SW480 (cell line): ENCODE results near the gene MICAL3.

Experiments used
- DNase-seq: peaks from one replicate; pipeline ENCODE4 v3.0.0-alpha.2; 2016; ENCODE audit warnings: low spot score

Gene MICAL3

GRCh38 chr22:17930455-17931313 lies 93.7 kb downstream of the MICAL3 start:
- no peak for DNase-seq

GRCh38 chr22:17929909-17930308 lies 94.5 kb downstream of the MICAL3 start:
- no peak for DNase-seq

GRCh38 chr22:17928391-17928790 lies 96.0 kb downstream of the MICAL3 start:
- no peak for DNase-seq

GRCh38 chr22:17927062-17927461 lies 97.3 kb downstream of the MICAL3 start:
- no peak for DNase-seq

GRCh38 chr22:17926516-17926915 lies 97.8 kb downstream of the MICAL3 start:
- DNase-seq: no peak

- DNase-seq: no peak
Observed at GRCh38 chr22:17925431-17925841, 98.9 kb downstream of the MICAL3 start.

GRCh38 chr22:17924735-17925364 lies 99.5 kb downstream of the MICAL3 start:
- peak; percentile 34 for DNase-seq

- no peak for DNase-seq
Observed at GRCh38 chr22:17924076-17924475, 100.3 kb downstream of the MICAL3 start.

- no peak for DNase-seq
Observed at GRCh38 chr22:17922925-17923903, 101.1 kb downstream of the MICAL3 start.

- DNase-seq: no peak
Observed at GRCh38 chr22:17921871-17922821, 102.2 kb downstream of the MICAL3 start.

GRCh38 chr22:17920992-17921650 lies 103.2 kb downstream of the MICAL3 start:
- no peak for DNase-seq

- peak; percentile 55 for DNase-seq
Observed at GRCh38 chr22:17920145-17920605, 104.2 kb downstream of the MICAL3 start.

- DNase-seq: no peak
Observed at GRCh38 chr22:17919276-17920144, 104.9 kb downstream of the MICAL3 start.

- DNase-seq: peak; percentile 70
Observed at GRCh38 chr22:17918840-17919239, 105.5 kb downstream of the MICAL3 start.

- peak; percentile 68 for DNase-seq
Observed at GRCh38 chr22:17917490-17917983, 106.8 kb downstream of the MICAL3 start.

- DNase-seq: no peak
Observed at GRCh38 chr22:17916226-17916889, 108.0 kb downstream of the MICAL3 start.

GRCh38 chr22:17915676-17916075 lies 108.7 kb downstream of the MICAL3 start:
- DNase-seq: no peak

GRCh38 chr22:17915188-17915587 lies 109.2 kb downstream of the MICAL3 start:
- DNase-seq: no peak

- no peak for DNase-seq
Observed at GRCh38 chr22:17914474-17914873, 109.9 kb downstream of the MICAL3 start.
